Osteocyte (in vitro differentiated cells): Measurements from ENCODE around the gene CALHM4. TPM values are rescaled to one million over a fixed set of nuclear protein-coding genes. Genes with fewer than 3 reads are reported as not detected.

Experiments
- DNase-seq: peaks from one replicate; pipeline ENCODE4 v3.0.0; 2021; ENCODE audit warnings: mixed read lengths; ENCODE audit not compliant: unreplicated experiment; ENCODE audit errors: extremely low spot score
- H3K27ac Mint-ChIP-seq: one replicate; pipeline ENCODE4 v1.8.0; 2021; ENCODE audit warnings: mild to moderate bottlenecking, mixed read lengths; ENCODE audit not compliant: unreplicated experiment
- H3K27me3 Mint-ChIP-seq: one replicate; pipeline ENCODE4 v1.8.0; 2021; ENCODE audit warnings: mixed read lengths; ENCODE audit not compliant: unreplicated experiment
- H3K36me3 Mint-ChIP-seq: one replicate; pipeline ENCODE4 v1.8.0; 2021; ENCODE audit warnings: mixed read lengths; ENCODE audit not compliant: unreplicated experiment
- H3K4me1 Mint-ChIP-seq: one replicate; pipeline ENCODE4 v1.8.0; 2021; ENCODE audit warnings: mixed read lengths; ENCODE audit not compliant: unreplicated experiment
- H3K4me3 Mint-ChIP-seq: one replicate; pipeline ENCODE4 v1.8.0; 2021; ENCODE audit warnings: mild to moderate bottlenecking, moderate library complexity, mixed read lengths; ENCODE audit not compliant: unreplicated experiment
- H3K9me3 Mint-ChIP-seq: one replicate; pipeline ENCODE4 v1.8.0; 2021; ENCODE audit warnings: mixed read lengths; ENCODE audit not compliant: unreplicated experiment
- CTCF ChIP-seq: fragments of 200-600 bp; sonication (generic); IDR thresholded peaks from 2 replicates; pipeline ENCODE4 v1.5.0; 2021; ENCODE audit warnings: antibody characterized with exemption, mild to moderate bottlenecking, moderate library complexity
- total RNA-seq: library from RNA; stranded (reverse); gene quantifications from 2 replicates; pipeline ENCODE4 v1.2.1, GENCODE V29; 2021

CALHM4 gene
- total RNA-seq, 1 donor from 2014 or later: not detected

- Mint-ChIP-seq H3K27me3 (no peaks in the 10 kb centered on the region), H3K9me3 (no peaks in the 10 kb centered on the region), H3K4me1 (peaks cover 39% of the 10 kb centered on the region), H3K36me3 (peaks cover 13% of the 10 kb centered on the region), H3K4me3 (no peak overlapping the region), H3K27ac (no peak overlapping the region)
- DNase-seq: no peak
- no peak for TF ChIP-seq CTCF
Measured at GRCh38 chr6:116575227-116575626, 21.7 kb downstream of the CALHM4 start.

- Mint-ChIP-seq H3K27ac (no peak overlapping the region), H3K27me3 (no peaks in the 10 kb centered on the region), H3K9me3 (no peaks in the 10 kb centered on the region), H3K36me3 (peaks cover 20% of the 10 kb centered on the region), H3K4me3 (no peak overlapping the region), H3K4me1 (peaks cover 29% of the 10 kb centered on the region)
- DNase-seq: no peak
- no peak for TF ChIP-seq CTCF
Measured at GRCh38 chr6:116577486-116577885, 23.9 kb downstream of the CALHM4 start.

GRCh38 chr6:116578335-116578734, 24.8 kb downstream of the CALHM4 start:
- Mint-ChIP-seq H3K27me3 (no peaks in the 10 kb centered on the region), H3K9me3 (no peaks in the 10 kb centered on the region), H3K36me3 (peaks cover 21% of the 10 kb centered on the region), H3K4me1 (peaks cover 20% of the 10 kb centered on the region), H3K4me3 (no peak overlapping the region), H3K27ac (no peak overlapping the region)
- TF ChIP-seq CTCF: no peak
- no peak for DNase-seq

GRCh38 chr6:116579143-116579542, 25.6 kb downstream of the CALHM4 start:
- no peak for DNase-seq
- no peaks in the 10 kb centered on the region for H3K27me3 Mint-ChIP-seq
- no peaks in the 10 kb centered on the region for H3K9me3 Mint-ChIP-seq
- H3K27ac Mint-ChIP-seq: no peak overlapping the region
- H3K4me1 Mint-ChIP-seq: peaks cover 12% of the 10 kb centered on the region
- no peak overlapping the region for H3K4me3 Mint-ChIP-seq
- TF ChIP-seq CTCF: no peak
- peaks cover 18% of the 10 kb centered on the region for H3K36me3 Mint-ChIP-seq

GRCh38 chr6:116580198-116580597, 26.6 kb downstream of the CALHM4 start:
- Mint-ChIP-seq H3K9me3 (no peaks in the 10 kb centered on the region), H3K4me1 (peaks cover 10% of the 10 kb centered on the region), H3K27ac (no peak overlapping the region), H3K4me3 (no peak overlapping the region), H3K36me3 (peaks cover 25% of the 10 kb centered on the region), H3K27me3 (no peaks in the 10 kb centered on the region)
- no peak for TF ChIP-seq CTCF
- no peak for DNase-seq
